ENCODE results near the gene HYAL3. TPM values are rescaled to one million over a fixed set of nuclear protein-coding genes. Genes with fewer than 3 reads are reported as not detected.

Gene HYAL3
- total RNA-seq, 4 donors from 2014 or later, result 2.1 to 6.7 (median 3.4) TPM

DNA sequence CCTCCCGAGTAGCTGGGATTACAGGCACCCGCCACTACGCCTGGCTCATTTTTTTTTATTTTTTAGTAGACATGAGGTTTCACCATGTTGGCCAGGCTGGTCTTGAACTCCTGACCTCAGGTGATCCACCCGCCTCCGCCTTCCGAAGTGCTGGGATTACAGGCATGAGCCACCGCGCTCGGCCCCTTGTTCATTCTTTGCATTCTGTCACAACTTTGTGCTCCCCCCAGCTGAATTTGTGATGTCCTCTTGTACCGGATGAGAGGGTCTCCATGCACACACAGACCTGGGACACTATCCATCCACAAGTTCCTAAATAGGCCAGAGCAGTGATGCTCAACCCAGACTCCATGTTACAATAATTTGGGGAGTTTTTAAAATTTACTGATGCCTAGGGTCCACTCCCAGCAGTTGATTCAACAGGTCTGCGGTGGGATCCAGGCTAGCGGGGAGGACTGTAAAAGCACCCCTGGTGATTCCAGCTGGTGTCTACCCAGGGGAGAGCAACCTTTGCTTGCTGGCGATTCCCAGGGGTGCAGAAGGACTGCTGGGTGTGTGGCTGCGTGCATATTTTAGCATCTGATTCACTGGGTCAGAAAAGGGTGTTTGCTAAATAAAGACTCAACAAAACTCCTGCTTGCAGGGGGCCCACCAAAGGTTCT, 40.4 kb upstream of the HYAL3 start:
- Histone ChIP-seq H3K4me1 (peaks cover 55 to 69% (median 66%) of the 10 kb centered on the region in 4 donors), H3K36me3 (no peaks in the 10 kb centered on the region), H3K4me3 (peak overlapping the region; percentile 57 to 74 (median 67)), H3K27ac (replicated peaks in 1 of 4) (peak overlapping the region; percentile 96 to 100 (median 98)), H3K9me3 (no peaks in the 10 kb centered on the region), H3K27me3 (no peaks in the 10 kb centered on the region)
- TF ChIP-seq EP300 (IDR thresholded peaks at IDR 0.05), result no peak
- TF ChIP-seq POLR2AphosphoS5 (IDR thresholded peaks at IDR 0.05), result no peak
- TF ChIP-seq, protein P1, sequence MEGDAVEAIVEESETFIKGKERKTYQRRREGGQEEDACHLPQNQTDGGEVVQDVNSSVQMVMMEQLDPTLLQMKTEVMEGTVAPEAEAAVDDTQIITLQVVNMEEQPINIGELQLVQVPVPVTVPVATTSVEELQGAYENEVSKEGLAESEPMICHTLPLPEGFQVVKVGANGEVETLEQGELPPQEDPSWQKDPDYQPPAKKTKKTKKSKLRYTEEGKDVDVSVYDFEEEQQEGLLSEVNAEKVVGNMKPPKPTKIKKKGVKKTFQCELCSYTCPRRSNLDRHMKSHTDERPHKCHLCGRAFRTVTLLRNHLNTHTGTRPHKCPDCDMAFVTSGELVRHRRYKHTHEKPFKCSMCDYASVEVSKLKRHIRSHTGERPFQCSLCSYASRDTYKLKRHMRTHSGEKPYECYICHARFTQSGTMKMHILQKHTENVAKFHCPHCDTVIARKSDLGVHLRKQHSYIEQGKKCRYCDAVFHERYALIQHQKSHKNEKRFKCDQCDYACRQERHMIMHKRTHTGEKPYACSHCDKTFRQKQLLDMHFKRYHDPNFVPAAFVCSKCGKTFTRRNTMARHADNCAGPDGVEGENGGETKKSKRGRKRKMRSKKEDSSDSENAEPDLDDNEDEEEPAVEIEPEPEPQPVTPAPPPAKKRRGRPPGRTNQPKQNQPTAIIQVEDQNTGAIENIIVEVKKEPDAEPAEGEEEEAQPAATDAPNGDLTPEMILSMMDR (IDR thresholded peaks at IDR 0.05), result no peak
- no peak for TF ChIP-seq POLR2A (IDR thresholded peaks at IDR 0.05; ENCODE audit: low read depth)
- WGBS, result 81% methylated on average over 13 of the region's 14 CpGs
- no peak for DNase-seq (ENCODE audit: extremely low spot score)
- intact Hi-C loops (cut with DNase I), result no loop called here

DNA sequence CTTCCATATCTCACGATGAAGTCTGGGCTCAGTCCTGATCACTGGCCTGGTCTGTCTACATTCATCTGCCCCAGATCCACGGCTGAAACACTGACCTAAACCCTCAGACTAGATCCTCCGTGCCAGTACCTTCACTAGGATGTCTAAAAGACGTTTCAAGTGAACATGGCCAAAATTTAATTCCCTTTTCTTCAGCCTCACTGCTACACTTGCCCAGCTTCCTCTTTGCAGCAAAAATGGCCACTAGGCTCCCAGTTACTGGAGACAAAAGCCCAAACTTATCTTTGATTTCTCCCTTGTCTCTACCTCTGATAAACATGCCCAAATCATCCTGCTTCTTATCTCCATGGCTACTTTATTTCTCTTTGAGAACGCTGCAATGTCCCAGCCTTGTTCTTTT, 39.8 kb upstream of the HYAL3 start:
- WGBS, result 67% methylated on average over 5 of the region's 5 CpGs
- peaks cover 61 to 76% (median 73%) of the 10 kb centered on the region in 4 donors for H3K4me1 ChIP-seq

DNA sequence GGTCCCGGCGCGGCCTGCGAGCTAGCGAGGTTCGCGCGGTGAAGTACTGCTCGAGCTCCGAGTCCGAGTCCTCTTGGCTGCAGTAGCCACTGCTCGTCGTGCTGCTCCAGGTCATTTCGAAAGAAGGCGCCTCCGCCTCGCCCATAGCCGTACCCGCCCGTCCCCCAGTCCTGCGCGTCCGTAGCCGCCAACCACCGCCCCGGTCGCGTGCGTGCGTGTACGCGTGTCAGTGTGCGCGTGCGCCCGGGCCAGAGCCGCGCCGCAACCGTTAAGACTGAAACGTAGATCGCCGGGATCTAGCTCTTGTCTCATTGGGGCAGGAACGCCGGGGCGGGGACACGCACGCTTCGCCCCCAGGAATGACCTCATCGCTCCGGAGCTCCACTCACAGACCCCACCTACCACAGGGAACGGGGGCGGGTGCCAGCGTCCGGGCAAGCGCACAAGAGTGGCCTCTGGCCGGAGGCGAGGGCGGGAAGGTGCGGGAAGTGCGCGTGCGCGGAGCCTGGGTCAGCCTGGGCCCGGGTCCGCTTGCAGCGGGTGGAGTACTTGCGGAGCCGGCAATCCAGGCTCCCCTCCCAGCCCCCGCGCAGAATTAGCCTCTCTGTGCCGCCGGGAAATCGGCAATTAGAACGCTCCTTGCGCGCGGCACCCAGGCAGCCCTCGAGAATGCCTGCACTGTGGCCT, 38.1 kb upstream of the HYAL3 start:
- Histone ChIP-seq H3K36me3 (peaks cover 0 to 9% (median 2%) of the 10 kb centered on the region in 4 donors), H3K9me3 (no peaks in the 10 kb centered on the region), H3K4me1 (peaks cover 73 to 92% (median 89%) of the 10 kb centered on the region in 4 donors), H3K4me3 (peak overlapping the region; percentile 74 to 92 (median 88)), H3K27ac (replicated peaks in 1 of 4) (peak overlapping the region; percentile 96 to 100 (median 98)), H3K27me3 (no peaks in the 10 kb centered on the region)
- WGBS, result 0% methylated on average over 3 of the region's 79 CpGs
- intact Hi-C loops (cut with DNase I), result no loop called here
- TF ChIP-seq POLR2A (IDR thresholded peaks at IDR 0.05; ENCODE audit: low read depth) (peak; percentile 81), EP300 (IDR thresholded peaks at IDR 0.05) (no peak), POLR2AphosphoS5 (IDR thresholded peaks at IDR 0.05) (peak; percentile 99)
- peak; percentile 100 for DNase-seq (ENCODE audit: extremely low spot score)

More for the DNA sequence above, 39.8 kb upstream of the HYAL3 start:
- TF ChIP-seq EP300 (IDR thresholded peaks at IDR 0.05) (no peak), POLR2A (IDR thresholded peaks at IDR 0.05; ENCODE audit: low read depth) (no peak), POLR2AphosphoS5 (IDR thresholded peaks at IDR 0.05) (no peak)
- TF ChIP-seq, protein P1 (IDR thresholded peaks at IDR 0.05), result no peak
- Histone ChIP-seq H3K36me3 (no peaks in the 10 kb centered on the region), H3K9me3 (no peaks in the 10 kb centered on the region), H3K4me3 (peak overlapping the region; percentile 74 to 92 (median 88)), H3K27me3 (no peaks in the 10 kb centered on the region), H3K27ac (replicated peaks in 1 of 4) (peak overlapping the region; percentile 96 to 100 (median 98))
- intact Hi-C loops (cut with DNase I), result no loop called here
- no peak for DNase-seq (ENCODE audit: extremely low spot score)

DNA sequence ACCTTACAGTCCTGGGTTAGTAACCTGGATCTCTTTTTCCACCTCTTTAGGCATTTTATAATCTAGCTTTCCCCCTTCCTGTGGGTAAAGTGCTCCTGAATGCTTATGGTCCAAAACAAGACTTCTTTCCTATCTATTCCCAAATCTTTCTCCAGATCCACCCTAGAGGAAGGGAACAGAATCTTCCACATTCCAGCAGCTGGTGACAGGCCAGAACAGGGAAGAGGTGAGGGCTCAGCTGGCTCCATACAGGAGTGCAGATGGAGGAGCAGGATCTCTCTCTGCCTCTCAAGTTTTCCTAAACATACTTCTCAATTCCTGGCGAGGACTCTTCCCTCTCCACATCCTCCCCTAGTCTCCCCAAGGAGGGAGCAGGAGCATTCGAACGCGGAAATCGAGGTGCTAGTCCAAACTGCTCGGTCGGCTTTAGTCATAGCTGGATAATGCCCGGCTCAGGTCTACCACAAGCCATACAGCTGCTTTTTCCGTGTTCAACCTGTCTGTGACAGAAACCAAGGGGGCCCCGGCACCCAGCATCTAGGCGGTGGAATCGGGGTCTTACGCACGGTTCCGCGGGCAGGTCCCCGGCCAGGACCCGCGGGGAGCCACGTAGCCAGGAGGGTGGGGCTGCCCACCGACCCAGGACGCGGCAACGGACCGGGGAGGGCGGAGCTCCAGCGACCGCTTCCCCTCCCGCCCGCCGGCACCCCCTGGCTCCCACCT, 37.4 kb upstream of the HYAL3 start:
- Histone ChIP-seq H3K36me3 (peaks cover 4 to 16% (median 9%) of the 10 kb centered on the region in 4 donors), H3K27ac (replicated peaks in 1 of 4) (peak overlapping the region; percentile 96 to 100 (median 98)), H3K27me3 (no peaks in the 10 kb centered on the region), H3K4me1 (peaks cover 78 to 91% (median 88%) of the 10 kb centered on the region in 4 donors), H3K4me3 (peak overlapping the region; percentile 74 to 92 (median 88)), H3K9me3 (no peaks in the 10 kb centered on the region)
- WGBS, result 10% methylated on average over 10 of the region's 31 CpGs
- intact Hi-C loops (cut with DNase I), result no loop called here
- no peak for DNase-seq (ENCODE audit: extremely low spot score)
- TF ChIP-seq POLR2AphosphoS5 (IDR thresholded peaks at IDR 0.05), result no peak
- TF ChIP-seq, protein P1 (IDR thresholded peaks at IDR 0.05), result no peak
- no peak for TF ChIP-seq POLR2A (IDR thresholded peaks at IDR 0.05; ENCODE audit: low read depth)
- no peak for TF ChIP-seq EP300 (IDR thresholded peaks at IDR 0.05)

All from esophagus muscularis mucosa (tissue), 4 donors.